WTC11 (cell line): ENCODE measurements around the gene GABRG2. TPM values are rescaled to one million over a fixed set of nuclear protein-coding genes. Genes with fewer than 3 reads are reported as not detected.
"Not testable (repeated sequence)": the region's sequence is repeated elsewhere in the genome, so short reads cannot be mapped to it uniquely, and the experiment has no call there.

ENCODE experiments used
- ATAC-seq: fragments of 200-7000 bp; cut with Tn5 transposase; 2 replicates; pipeline ENCODE4 v1.10.0; 2021; ENCODE audit warnings: mild to moderate bottlenecking, moderate library complexity
- CTCF ChIA-PET: fragments of 300-600 bp; sonication (Branson Sonifier 250); formaldehyde crosslinking; loops from one replicate; lab custom pipeline; 2021; ENCODE audit warnings: antibody characterized with exemption; lab: Charles Lee
- POLR2A ChIA-PET: fragments of 350-600 bp; sonication (Branson Sonifier 250); formaldehyde crosslinking; loops from one replicate; lab custom pipeline; 2021; ENCODE audit warnings: antibody characterized with exemption; lab: Charles Lee
- DNase-seq: peaks from one replicate; pipeline ENCODE4 v3.0.0; 2021; ENCODE audit warnings: low spot score
- H3K27ac Mint-ChIP-seq: 2 replicates; pipeline ENCODE4 v1.8.0; 2021; ENCODE audit warnings: mixed read lengths
- H3K27me3 Mint-ChIP-seq: 2 replicates; pipeline ENCODE4 v1.8.0; 2021; ENCODE audit warnings: low read depth, mild to moderate bottlenecking, moderate library complexity, mixed read lengths
- H3K36me3 Mint-ChIP-seq: 2 replicates; pipeline ENCODE4 v1.8.0; 2021; ENCODE audit warnings: mixed read lengths
- H3K4me1 Mint-ChIP-seq: 2 replicates; pipeline ENCODE4 v1.8.0; 2022; ENCODE audit warnings: mixed read lengths
- H3K4me3 Mint-ChIP-seq: 2 replicates; pipeline ENCODE4 v1.8.0; 2021; ENCODE audit warnings: mild to moderate bottlenecking, moderate library complexity, mixed read lengths
- H3K9me3 Mint-ChIP-seq: 2 replicates; pipeline ENCODE4 v1.8.0; 2021; ENCODE audit warnings: mixed read lengths
- CREM ChIP-seq: sonication (generic); formaldehyde crosslinking; IDR thresholded peaks from 2 replicates; pipeline ENCODE4 v1.8.1; 2022; ENCODE audit warnings: mild to moderate bottlenecking, missing genetic modification reagents, moderate library complexity
- FOXJ3 ChIP-seq: sonication (generic); formaldehyde crosslinking; IDR thresholded peaks from 2 replicates; pipeline ENCODE4 v1.9.0; 2021; ENCODE audit warnings: missing genetic modification reagents, mild to moderate bottlenecking, borderline replicate concordance
- GTF2I ChIP-seq: fragments of 250-450 bp; sonication (Bioruptor Pico); conservative IDR thresholded peaks from 2 replicates; pipeline ENCODE4 v1.4.0; 2021; ENCODE audit warnings: mild to moderate bottlenecking
- JAZF1 ChIP-seq: fragments of 250-450 bp; sonication (Bioruptor Pico); IDR thresholded peaks from 2 replicates; pipeline ENCODE4 v1.9.0; 2021; ENCODE audit warnings: moderate library complexity, mild to moderate bottlenecking, inconsistent platforms
- KAT7 ChIP-seq: sonication (generic); formaldehyde crosslinking; IDR thresholded peaks from 2 replicates; pipeline ENCODE4 v1.8.1; 2023; ENCODE audit warnings: missing genetic modification reagents, mild to moderate bottlenecking, borderline replicate concordance
- NR2C2 ChIP-seq: sonication (generic); formaldehyde crosslinking; IDR thresholded peaks from 2 replicates; pipeline ENCODE4 v1.8.0; 2022; ENCODE audit warnings: mild to moderate bottlenecking, missing genetic modification reagents
- NR3C1 ChIP-seq: sonication (generic); formaldehyde crosslinking; conservative IDR thresholded peaks from 2 replicates; pipeline ENCODE4 v1.8.1; 2023; ENCODE audit warnings: low read depth, mild to moderate bottlenecking, missing genetic modification reagents
- TP53 ChIP-seq: sonication (generic); formaldehyde crosslinking; IDR thresholded peaks from 2 replicates; pipeline ENCODE4 v1.8.1; 2023; ENCODE audit warnings: mild to moderate bottlenecking, missing genetic modification reagents
- ZNF671 ChIP-seq: fragments of 250-450 bp; sonication (Bioruptor Pico); IDR thresholded peaks from 2 replicates; pipeline ENCODE4 v1.8.0; 2021; ENCODE audit warnings: mild to moderate bottlenecking
- total RNA-seq: library from RNA; stranded (reverse); gene quantifications from 3 replicates; pipeline ENCODE4 v1.2.3, GENCODE V29; 2021
- TF ChIP-seq, protein P1 (sequence below): sonication (generic); formaldehyde crosslinking; IDR thresholded peaks from 2 replicates; pipeline ENCODE4 v1.8.0; 2022; ENCODE audit warnings: missing genetic modification reagents
- TF ChIP-seq, protein P2 (sequence below): sonication (generic); formaldehyde crosslinking; IDR thresholded peaks from 2 replicates; pipeline ENCODE4 v1.8.1; 2022; ENCODE audit warnings: low read depth, mild to moderate bottlenecking, moderate library complexity, missing genetic modification reagents, borderline replicate concordance
- TF ChIP-seq, protein P3 (sequence below): sonication (generic); formaldehyde crosslinking; IDR thresholded peaks from 2 replicates; pipeline ENCODE4 v1.8.1; 2023; ENCODE audit warnings: mild to moderate bottlenecking, missing genetic modification reagents, borderline replicate concordance
- TF ChIP-seq, protein P4 (sequence below): sonication (generic); formaldehyde crosslinking; IDR thresholded peaks from 2 replicates; pipeline ENCODE4 v1.8.1; 2023; ENCODE audit warnings: mild to moderate bottlenecking, missing genetic modification reagents, moderate library complexity

GABRG2 gene
- total RNA-seq, 1 experiment from 2014 or later = 4.0 TPM

DNA sequence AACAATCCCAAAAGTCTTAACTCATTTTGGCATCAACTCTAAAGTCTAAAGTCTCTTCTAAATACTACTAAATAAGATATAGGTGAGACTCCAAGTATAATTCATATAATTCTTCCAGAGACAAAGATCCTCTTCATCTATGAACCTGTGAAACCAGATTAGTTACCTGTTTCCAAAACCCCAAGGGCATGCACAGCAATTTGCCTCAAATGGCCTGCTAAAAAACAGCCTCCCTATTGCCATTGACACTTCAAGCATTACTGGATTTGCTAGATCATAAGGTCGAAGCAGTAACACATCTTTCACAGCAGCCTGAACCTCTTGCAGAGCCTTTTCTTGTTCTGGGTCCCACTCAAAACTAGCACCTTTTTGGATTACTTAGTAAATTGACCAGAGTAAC is 20.3 kb upstream of the GABRG2 start (continued):
- TF ChIP-seq, protein P1, sequence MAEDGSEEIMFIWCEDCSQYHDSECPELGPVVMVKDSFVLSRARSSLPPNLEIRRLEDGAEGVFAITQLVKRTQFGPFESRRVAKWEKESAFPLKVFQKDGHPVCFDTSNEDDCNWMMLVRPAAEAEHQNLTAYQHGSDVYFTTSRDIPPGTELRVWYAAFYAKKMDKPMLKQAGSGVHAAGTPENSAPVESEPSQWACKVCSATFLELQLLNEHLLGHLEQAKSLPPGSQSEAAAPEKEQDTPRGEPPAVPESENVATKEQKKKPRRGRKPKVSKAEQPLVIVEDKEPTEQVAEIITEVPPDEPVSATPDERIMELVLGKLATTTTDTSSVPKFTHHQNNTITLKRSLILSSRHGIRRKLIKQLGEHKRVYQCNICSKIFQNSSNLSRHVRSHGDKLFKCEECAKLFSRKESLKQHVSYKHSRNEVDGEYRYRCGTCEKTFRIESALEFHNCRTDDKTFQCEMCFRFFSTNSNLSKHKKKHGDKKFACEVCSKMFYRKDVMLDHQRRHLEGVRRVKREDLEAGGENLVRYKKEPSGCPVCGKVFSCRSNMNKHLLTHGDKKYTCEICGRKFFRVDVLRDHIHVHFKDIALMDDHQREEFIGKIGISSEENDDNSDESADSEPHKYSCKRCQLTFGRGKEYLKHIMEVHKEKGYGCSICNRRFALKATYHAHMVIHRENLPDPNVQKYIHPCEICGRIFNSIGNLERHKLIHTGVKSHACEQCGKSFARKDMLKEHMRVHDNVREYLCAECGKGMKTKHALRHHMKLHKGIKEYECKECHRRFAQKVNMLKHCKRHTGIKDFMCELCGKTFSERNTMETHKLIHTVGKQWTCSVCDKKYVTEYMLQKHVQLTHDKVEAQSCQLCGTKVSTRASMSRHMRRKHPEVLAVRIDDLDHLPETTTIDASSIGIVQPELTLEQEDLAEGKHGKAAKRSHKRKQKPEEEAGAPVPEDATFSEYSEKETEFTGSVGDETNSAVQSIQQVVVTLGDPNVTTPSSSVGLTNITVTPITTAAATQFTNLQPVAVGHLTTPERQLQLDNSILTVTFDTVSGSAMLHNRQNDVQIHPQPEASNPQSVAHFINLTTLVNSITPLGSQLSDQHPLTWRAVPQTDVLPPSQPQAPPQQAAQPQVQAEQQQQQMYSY (CRISPR knock-in tag) = no peak
- TF ChIP-seq TP53 (CRISPR knock-in tag) = no peak

DNA sequence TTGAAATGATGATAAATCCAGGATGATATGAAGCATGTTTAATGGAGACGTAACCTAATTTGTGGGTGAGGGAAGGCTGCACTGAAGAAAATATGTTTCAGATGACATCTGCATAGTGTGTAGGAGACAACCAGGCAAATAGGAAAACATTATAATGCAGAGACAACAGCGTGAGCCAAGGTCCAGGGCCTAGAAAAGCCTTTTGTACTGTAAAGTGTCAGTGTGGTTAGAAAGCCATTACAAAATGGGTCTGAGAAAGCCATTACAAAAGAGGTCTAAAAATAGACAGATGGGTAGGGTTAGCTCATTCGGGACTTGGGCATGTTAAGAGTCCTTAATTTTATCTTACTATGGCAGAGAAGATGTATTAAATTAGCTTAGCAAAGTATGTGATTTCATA is 14.9 kb upstream of the GABRG2 start:
- ATAC-seq = peak; percentile 24; the same call in 1 of the 2 replicates
- no peaks in the 10 kb centered on the region for H3K27me3 Mint-ChIP-seq
- CTCF ChIA-PET = no interaction called here
- no peak for TF ChIP-seq ZNF671 (CRISPR knock-in tag)
- TF ChIP-seq, all 79 proteins: peak for 0
- Mint-ChIP-seq H3K9me3 (peaks cover 10% of the 10 kb centered on the region), H3K36me3 (peaks cover 10% of the 10 kb centered on the region), H3K4me3 (peak overlapping the region; percentile 2; the same call in 1 of the 2 replicates), H3K4me1 (peaks cover 15% of the 10 kb centered on the region), H3K27ac (peak overlapping the region; percentile 58)
- no peak for DNase-seq
- POLR2A ChIA-PET = no interaction called here

DNA sequence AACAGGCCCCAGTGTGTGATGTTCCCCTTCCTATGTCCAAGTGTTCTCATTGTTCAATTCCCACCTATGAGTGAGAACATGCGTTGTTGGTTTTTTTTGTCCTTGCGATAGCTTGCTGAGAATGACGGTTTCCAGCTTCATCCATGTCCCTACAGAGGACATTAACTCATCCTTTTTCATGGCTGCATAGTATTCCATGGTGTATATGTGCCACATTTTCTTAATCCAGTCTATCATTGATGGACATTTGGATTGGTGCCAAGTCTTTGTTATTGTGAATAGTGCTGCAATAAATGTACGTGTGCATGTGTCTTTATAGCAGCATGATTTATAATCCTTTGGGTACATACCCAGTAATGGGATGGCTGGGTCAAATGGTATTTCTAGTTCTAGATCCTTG is 12.5 kb upstream of the GABRG2 start:
- Mint-ChIP-seq H3K9me3 (peaks cover 10% of the 10 kb centered on the region), H3K4me1 (peaks cover 12% of the 10 kb centered on the region)
- H3K27ac Mint-ChIP-seq, POLR2A ChIA-PET, CTCF ChIA-PET, H3K4me3 Mint-ChIP-seq, H3K27me3 Mint-ChIP-seq, H3K36me3 Mint-ChIP-seq, ATAC-seq, DNase-seq: not testable (repeated sequence)
- peak; percentile 54; the same call in 1 of the 2 replicates for TF ChIP-seq GTF2I (CRISPR knock-in tag)

DNA sequence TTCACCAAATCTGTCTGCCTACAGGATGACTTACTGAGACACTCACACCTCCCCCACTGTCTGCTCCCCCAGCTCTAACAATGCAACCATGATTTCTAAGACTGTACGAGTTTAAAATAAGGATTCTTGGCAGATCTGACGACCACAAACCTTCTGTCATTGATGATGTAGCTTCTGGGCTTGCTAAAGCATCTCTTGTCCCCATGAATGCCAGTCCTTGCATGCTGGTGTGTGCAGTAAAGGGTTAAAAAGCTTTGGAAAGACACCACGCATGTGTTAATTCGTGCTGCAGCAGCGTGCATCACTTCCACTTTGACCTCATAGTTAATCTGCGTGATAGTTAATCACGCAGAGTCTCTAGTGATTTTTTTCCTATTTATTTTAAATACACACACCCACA is 411 bp upstream of the GABRG2 start:
- Mint-ChIP-seq H3K9me3 (no peaks in the 10 kb centered on the region), H3K4me1 (peaks cover 24% of the 10 kb centered on the region), H3K27me3 (no peaks in the 10 kb centered on the region; the same call in 1 of the 2 replicates), H3K4me3 (peak overlapping the region; percentile 87), H3K27ac (no peak overlapping the region), H3K36me3 (no peaks in the 10 kb centered on the region)
- CTCF ChIA-PET = no interaction called here
- ATAC-seq = no peak
- no peak for TF ChIP-seq KAT7 (CRISPR knock-in tag)
- TF ChIP-seq, protein P1 (CRISPR knock-in tag) = 0 out of 2 replicates have a peak, but pooled peaks have one; percentile 20
- POLR2A ChIA-PET = no interaction called here
- DNase-seq = no peak

DNA sequence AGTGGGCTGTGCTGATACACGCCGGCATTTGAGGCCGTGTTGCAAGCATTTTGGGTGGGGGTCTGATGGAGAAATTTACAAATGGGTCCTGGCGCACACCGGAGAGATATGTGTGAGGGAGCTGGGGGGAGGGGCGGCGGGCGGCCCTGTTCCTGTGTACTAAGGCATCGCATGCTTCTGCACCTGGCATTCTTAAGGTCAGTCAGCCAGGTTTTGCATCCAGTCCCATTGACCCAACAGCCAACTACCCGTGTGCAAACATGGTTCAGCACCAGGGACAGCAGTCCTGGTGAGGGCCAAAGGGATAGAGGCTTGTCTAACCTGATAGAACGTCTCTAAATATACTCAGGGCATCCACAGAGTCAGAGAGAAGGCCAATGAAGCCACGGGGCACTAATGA is 839 bp downstream of the GABRG2 start:
- DNase-seq = peak; percentile 90
- H3K4me3 Mint-ChIP-seq = peak overlapping the region; percentile 87
- peaks cover 24% of the 10 kb centered on the region for H3K4me1 Mint-ChIP-seq
- POLR2A ChIA-PET = no interaction called here
- ATAC-seq = peak; percentile 97
- no peaks in the 10 kb centered on the region; the same call in 1 of the 2 replicates for H3K27me3 Mint-ChIP-seq
- H3K36me3 Mint-ChIP-seq = no peaks in the 10 kb centered on the region
- H3K9me3 Mint-ChIP-seq = no peaks in the 10 kb centered on the region
- no peak overlapping the region for H3K27ac Mint-ChIP-seq
- CTCF ChIA-PET = no interaction called here
- TF ChIP-seq NR2C2 (CRISPR knock-in tag) (no peak), FOXJ3 (CRISPR knock-in tag) (no peak), NR3C1 (CRISPR knock-in tag) (peak; percentile 85; the same call in 1 of the 2 replicates), CREM (CRISPR knock-in tag) (peak; percentile 69; the same call in 1 of the 2 replicates), JAZF1 (no peak)
- TF ChIP-seq, protein P2, sequence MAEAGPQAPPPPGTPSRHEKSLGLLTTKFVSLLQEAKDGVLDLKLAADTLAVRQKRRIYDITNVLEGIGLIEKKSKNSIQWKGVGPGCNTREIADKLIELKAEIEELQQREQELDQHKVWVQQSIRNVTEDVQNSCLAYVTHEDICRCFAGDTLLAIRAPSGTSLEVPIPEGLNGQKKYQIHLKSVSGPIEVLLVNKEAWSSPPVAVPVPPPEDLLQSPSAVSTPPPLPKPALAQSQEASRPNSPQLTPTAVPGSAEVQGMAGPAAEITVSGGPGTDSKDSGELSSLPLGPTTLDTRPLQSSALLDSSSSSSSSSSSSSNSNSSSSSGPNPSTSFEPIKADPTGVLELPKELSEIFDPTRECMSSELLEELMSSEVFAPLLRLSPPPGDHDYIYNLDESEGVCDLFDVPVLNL (CRISPR knock-in tag) = 0 out of 2 replicates have a peak, but pooled peaks have one; percentile 46
- TF ChIP-seq, protein P3, sequence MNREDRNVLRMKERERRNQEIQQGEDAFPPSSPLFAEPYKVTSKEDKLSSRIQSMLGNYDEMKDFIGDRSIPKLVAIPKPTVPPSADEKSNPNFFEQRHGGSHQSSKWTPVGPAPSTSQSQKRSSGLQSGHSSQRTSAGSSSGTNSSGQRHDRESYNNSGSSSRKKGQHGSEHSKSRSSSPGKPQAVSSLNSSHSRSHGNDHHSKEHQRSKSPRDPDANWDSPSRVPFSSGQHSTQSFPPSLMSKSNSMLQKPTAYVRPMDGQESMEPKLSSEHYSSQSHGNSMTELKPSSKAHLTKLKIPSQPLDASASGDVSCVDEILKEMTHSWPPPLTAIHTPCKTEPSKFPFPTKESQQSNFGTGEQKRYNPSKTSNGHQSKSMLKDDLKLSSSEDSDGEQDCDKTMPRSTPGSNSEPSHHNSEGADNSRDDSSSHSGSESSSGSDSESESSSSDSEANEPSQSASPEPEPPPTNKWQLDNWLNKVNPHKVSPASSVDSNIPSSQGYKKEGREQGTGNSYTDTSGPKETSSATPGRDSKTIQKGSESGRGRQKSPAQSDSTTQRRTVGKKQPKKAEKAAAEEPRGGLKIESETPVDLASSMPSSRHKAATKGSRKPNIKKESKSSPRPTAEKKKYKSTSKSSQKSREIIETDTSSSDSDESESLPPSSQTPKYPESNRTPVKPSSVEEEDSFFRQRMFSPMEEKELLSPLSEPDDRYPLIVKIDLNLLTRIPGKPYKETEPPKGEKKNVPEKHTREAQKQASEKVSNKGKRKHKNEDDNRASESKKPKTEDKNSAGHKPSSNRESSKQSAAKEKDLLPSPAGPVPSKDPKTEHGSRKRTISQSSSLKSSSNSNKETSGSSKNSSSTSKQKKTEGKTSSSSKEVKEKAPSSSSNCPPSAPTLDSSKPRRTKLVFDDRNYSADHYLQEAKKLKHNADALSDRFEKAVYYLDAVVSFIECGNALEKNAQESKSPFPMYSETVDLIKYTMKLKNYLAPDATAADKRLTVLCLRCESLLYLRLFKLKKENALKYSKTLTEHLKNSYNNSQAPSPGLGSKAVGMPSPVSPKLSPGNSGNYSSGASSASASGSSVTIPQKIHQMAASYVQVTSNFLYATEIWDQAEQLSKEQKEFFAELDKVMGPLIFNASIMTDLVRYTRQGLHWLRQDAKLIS = 0 out of 2 replicates have a peak, but pooled peaks have one; percentile 84
- TF ChIP-seq, protein P4, sequence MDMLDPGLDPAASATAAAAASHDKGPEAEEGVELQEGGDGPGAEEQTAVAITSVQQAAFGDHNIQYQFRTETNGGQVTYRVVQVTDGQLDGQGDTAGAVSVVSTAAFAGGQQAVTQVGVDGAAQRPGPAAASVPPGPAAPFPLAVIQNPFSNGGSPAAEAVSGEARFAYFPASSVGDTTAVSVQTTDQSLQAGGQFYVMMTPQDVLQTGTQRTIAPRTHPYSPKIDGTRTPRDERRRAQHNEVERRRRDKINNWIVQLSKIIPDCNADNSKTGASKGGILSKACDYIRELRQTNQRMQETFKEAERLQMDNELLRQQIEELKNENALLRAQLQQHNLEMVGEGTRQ = peak; percentile 31; the same call in 1 of the 2 replicates
